H1 (cell line): Measurements from ENCODE around the gene GPR176.

Source experiments
- CTCF ChIP-seq, 3 experiments: IDR thresholded peaks; 1 replicate in 2 of 3; 2 replicates in 1 of 3; pipeline versions ENCODE4 v1.5.1 to v1.6.1; 2011; ENCODE audit warnings: low read length in 3 of 3, mild to moderate bottlenecking in 3 of 3, inconsistent platforms in 2 of 3, low read depth in 1 of 3, moderate library complexity in 1 of 3; ENCODE audit not compliant: insufficient read depth in 1 of 3; ENCODE audit errors: control extremely low read depth in 1 of 3
- EP300 ChIP-seq, 2 experiments: IDR thresholded peaks; 1 replicate in 1 of 2; 2 replicates in 1 of 2; pipeline ENCODE4 v1.6.1; 2011 to 2012; ENCODE audit warnings: low read depth in 2 of 2, low read length in 2 of 2, mild to moderate bottlenecking in 2 of 2, borderline replicate concordance in 1 of 2, inconsistent platforms in 1 of 2, moderate library complexity in 1 of 2
- EZH2 ChIP-seq: fragments of 200-600 bp; sonication (generic); IDR thresholded peaks from 2 replicates; pipeline ENCODE4 v1.7.1; 2012; ENCODE audit warnings: low read depth, mild to moderate bottlenecking, moderate library complexity, low read length, inconsistent platforms; ENCODE audit not compliant: severe bottlenecking
- POLR2A ChIP-seq, 2 experiments: IDR thresholded peaks; 1 replicate in 1 of 2; 2 replicates in 1 of 2; pipeline ENCODE4 v1.6.1; 2011; ENCODE audit warnings: low read depth in 2 of 2, low read length in 2 of 2, mild to moderate bottlenecking in 2 of 2; ENCODE audit errors: control extremely low read depth in 1 of 2
- RAD21 ChIP-seq, 2 experiments: IDR thresholded peaks in 1 of 2; conservative IDR thresholded peaks in 1 of 2; 2 replicates each; pipeline ENCODE4 v1.6.1; 2011; ENCODE audit warnings: low read depth in 2 of 2, low read length in 2 of 2, improper control_type of control experiment in 1 of 2, inconsistent platforms in 1 of 2, mild to moderate bottlenecking in 1 of 2, moderate library complexity in 1 of 2
- SIRT6 ChIP-seq: IDR thresholded peaks from one replicate; pipeline ENCODE4 v1.7.1; 2012; ENCODE audit warnings: low read length, inconsistent platforms
- SUZ12 ChIP-seq: fragments of 200-600 bp; sonication (generic); IDR thresholded peaks from 2 replicates; pipeline ENCODE4 v1.6.1; 2012; ENCODE audit warnings: mild to moderate bottlenecking, inconsistent platforms, low read length, moderate library complexity, mixed read lengths

- TF ChIP-seq CTCF (IDR thresholded peaks at IDR 0.05; ENCODE audit: control extremely low read depth in 1 of 3, insufficient read depth in 1 of 3, low read depth in 1 of 3, low read length in 3 of 3) (no peak), EP300 (IDR thresholded peaks at IDR 0.05; ENCODE audit: borderline replicate concordance in 1 of 2, low read depth in 2 of 2, low read length in 2 of 2) (no peak), POLR2A (IDR thresholded peaks at IDR 0.05; ENCODE audit: control extremely low read depth in 1 of 2, low read depth in 2 of 2, low read length in 2 of 2) (no peak), SIRT6 (no peak), RAD21 (IDR thresholded peaks at IDR 0.05 in 1 of 2, conservative IDR thresholded peaks at IDR 0.05 in 1 of 2; ENCODE audit: low read depth in 2 of 2, low read length in 2 of 2) (no peak), EZH2 (no peak), SUZ12 (no peak)
Observed at GRCh38 chr15:39788108-39788507, 132.0 kb downstream of the GPR176 start.
